GM21619 (cell line): ENCODE measurements around the gene RAPH1.

Experiments used
- ATAC-seq: cut with Tn5 transposase; IDR thresholded peaks from one replicate; pipeline ENCODE4 v1.9.1; 2021; ENCODE audit not compliant: unreplicated experiment

The RAPH1 gene

GRCh38 chr2:203492965-203493364, 42.1 kb downstream of the RAPH1 start:
- ATAC-seq = no peak

GRCh38 chr2:203490391-203490790, 44.7 kb downstream of the RAPH1 start:
- no peak for ATAC-seq

- ATAC-seq = no peak
These were observed 45.6 kb downstream of the RAPH1 start for GRCh38 chr2:203489531-203489930.

GRCh38 chr2:203484266-203485112, 50.6 kb downstream of the RAPH1 start:
- ATAC-seq = peak; percentile 64

- ATAC-seq = no peak
These were observed 54.5 kb downstream of the RAPH1 start for GRCh38 chr2:203480623-203481022.

- no peak for ATAC-seq
These were observed 58.2 kb downstream of the RAPH1 start for GRCh38 chr2:203476881-203477280.

- no peak for ATAC-seq
These were observed 63.8 kb downstream of the RAPH1 start for GRCh38 chr2:203471323-203471722.

GRCh38 chr2:203470371-203470770, 64.7 kb downstream of the RAPH1 start:
- no peak for ATAC-seq

GRCh38 chr2:203469546-203469945, 65.6 kb downstream of the RAPH1 start:
- no peak for ATAC-seq

- no peak for ATAC-seq
These were observed 71.8 kb downstream of the RAPH1 start for GRCh38 chr2:203463266-203463678.

- ATAC-seq = no peak
These were observed 72.8 kb downstream of the RAPH1 start for GRCh38 chr2:203462308-203462707.

GRCh38 chr2:203461746-203462145, 73.4 kb downstream of the RAPH1 start:
- ATAC-seq = no peak

GRCh38 chr2:203455209-203455608, 79.9 kb downstream of the RAPH1 start:
- no peak for ATAC-seq

GRCh38 chr2:203453858-203454451, 81.1 kb downstream of the RAPH1 start:
- ATAC-seq = peak; percentile 57

GRCh38 chr2:203451689-203452088, 83.4 kb downstream of the RAPH1 start:
- no peak for ATAC-seq

- ATAC-seq = no peak
These were observed 84.1 kb downstream of the RAPH1 start for GRCh38 chr2:203451011-203451410.

GRCh38 chr2:203450561-203450960, 84.5 kb downstream of the RAPH1 start:
- no peak for ATAC-seq

GRCh38 chr2:203446780-203447179, 88.3 kb downstream of the RAPH1 start:
- no peak for ATAC-seq

GRCh38 chr2:203446071-203446481, 89.0 kb downstream of the RAPH1 start:
- ATAC-seq = no peak

- no peak for ATAC-seq
These were observed 90.4 kb downstream of the RAPH1 start for GRCh38 chr2:203444738-203445137.

GRCh38 chr2:203442463-203442862, 92.6 kb downstream of the RAPH1 start:
- no peak for ATAC-seq

- no peak for ATAC-seq
These were observed 93.6 kb downstream of the RAPH1 start for GRCh38 chr2:203441463-203441862.
